Hindlimb muscle (tissue), 1 donor: ENCODE data around the gene PARD3. TPM values are rescaled to one million over a fixed set of nuclear protein-coding genes. Genes with fewer than 3 reads are reported as not detected.

Experiments used
- DNase-seq: peaks from one replicate; pipeline ENCODE4 v3.0.0-alpha.2; 2013
- polyA plus RNA-seq: library from polyadenylated mRNA; unstranded; fragments of 120-200 nt; gene quantifications from one replicate; pipeline ENCODE4 v1.2.1, GENCODE V29; 2013; ENCODE audit not compliant: insufficient read length

Gene PARD3
- polyA plus RNA-seq, 1 donor = 40.7 TPM

DNA sequence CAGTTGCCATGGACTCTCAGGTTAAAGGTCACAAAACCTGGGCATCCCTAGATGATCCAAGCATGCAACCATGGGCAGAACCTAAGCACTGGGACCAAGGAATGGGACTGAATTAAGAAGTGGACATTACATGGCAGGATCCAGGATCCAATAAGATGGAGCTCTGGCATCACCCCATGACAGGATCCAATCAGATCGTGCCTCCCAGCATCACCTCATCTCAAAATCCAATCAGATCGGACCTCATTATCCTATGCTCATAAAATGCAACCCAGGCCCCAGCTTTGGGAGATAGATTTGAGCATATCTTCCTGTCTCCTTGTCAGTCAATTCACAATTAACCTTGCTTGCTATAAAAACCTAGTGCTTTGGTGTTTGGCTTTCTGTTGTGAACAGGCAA lies 616.1 kb downstream of the PARD3 start:
- no peak for DNase-seq

DNA sequence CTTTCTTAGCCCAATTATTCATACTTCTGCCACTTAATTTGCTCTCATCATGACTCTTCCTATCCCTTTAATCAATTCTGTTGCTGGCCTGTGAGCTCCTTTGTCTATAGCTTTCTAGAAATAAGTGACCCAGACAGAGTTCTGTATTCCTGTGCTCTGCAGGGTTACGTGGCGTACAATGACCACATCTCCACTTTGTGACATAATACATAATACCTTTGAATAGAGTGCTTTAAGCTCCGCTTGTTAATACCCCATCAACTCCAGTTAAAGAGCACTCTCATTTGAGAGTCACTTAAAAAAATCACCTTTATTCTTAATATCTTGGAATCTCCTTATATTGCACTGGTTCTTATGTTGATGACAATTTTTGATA lies 619.0 kb downstream of the PARD3 start:
- no peak for DNase-seq

DNA sequence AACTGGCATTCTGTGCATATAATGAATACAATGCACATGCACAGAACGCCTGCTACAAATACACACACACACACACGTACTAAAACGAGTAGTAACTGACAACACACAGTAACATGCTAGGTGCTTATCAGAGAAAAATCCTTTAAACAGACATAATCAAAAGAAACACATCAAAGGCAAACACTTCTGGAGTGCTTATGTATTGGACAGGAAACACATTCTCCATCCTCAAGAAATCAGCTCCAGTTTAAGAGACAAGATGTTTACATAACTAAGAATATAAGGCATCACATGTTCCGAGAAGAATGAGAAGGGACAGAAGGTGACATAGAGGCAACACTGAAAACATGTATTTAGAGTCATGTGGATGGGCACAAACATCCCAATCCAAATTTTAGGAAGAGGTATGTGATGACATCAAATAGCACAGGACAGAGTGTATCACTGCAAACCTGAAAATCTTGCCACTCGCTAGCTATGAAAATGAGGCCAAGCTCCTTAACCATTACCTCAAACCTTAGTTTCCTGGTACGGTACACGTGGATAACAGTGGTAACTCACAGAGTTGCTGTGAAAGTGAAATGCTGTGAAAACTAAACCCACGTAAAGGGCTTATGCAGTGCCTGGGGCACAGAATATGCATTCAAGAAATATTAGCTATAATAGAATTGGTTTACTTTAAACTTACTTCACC lies 619.6 kb downstream of the PARD3 start:
- DNase-seq = no peak

DNA sequence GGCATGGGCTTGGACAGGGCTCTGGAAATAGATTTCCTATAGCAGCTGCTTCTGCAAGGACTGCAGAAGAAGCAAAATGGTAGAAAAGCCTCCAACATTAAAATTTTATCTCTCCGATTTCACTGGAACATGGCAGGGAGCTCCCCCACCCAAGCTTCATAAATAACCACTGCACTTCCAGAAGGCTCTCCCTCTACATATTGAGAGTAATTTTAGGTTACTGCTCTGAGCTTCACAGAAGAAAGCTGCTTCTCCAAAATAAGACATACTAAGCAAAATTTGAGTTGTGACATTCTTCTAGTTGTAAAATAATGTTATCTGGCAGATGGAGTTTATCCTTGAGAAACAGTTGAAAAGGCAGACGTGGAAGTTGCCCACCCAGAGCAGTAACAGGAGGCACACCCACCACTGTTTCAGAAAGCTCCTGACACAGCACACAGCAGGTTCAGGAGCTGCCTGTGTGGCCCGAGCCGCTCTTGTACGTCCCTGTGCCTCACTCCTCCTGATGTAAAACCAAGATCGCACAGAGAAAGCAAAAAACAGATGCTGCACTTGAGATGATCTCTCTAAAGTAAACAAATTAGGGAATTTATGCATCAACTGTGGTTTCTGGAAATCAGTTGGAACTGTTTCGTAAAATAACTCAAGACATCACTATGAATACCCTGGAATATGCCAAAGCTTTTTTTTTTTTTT lies 621.0 kb downstream of the PARD3 start:
- peak; percentile 30 for DNase-seq

DNA sequence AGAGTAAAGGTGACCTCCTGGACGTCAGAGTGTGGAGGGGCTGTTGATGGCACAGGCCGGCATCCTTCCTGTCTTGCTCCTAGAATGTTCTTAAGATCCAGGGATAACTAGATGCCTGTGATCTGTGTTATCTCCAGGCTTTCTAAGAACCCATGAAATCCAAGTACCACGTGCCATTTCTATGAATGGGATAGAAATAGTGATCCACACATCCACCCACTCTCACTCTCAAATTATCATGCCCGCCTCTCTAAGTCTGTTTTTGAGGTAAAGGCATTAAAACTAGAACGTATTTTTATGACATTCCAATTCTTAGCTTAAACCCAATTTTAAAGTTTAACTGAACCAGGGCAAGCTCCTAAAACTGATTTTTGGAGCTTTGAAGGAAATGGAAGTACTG lies 622.5 kb downstream of the PARD3 start:
- no peak for DNase-seq

DNA sequence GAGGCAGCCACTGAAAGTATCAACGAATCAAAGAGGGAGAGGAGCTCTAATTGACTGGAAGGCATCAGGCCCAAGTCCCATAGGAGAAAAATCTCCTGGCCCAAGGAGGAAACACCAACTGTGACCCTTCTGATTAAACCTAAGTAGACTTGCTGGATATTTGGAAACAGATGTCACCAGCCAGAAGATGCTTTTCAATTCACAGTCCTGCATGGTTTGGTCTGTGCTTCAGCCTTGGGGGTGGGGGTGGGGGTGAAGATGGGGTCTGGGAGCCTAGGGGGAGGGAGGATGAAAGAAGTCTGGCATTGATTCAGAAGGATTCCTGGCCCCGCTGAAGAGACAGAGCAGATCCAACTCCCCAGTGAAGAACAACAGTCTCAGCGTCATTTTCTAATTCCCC lies 623.7 kb downstream of the PARD3 start:
- DNase-seq = no peak

DNA sequence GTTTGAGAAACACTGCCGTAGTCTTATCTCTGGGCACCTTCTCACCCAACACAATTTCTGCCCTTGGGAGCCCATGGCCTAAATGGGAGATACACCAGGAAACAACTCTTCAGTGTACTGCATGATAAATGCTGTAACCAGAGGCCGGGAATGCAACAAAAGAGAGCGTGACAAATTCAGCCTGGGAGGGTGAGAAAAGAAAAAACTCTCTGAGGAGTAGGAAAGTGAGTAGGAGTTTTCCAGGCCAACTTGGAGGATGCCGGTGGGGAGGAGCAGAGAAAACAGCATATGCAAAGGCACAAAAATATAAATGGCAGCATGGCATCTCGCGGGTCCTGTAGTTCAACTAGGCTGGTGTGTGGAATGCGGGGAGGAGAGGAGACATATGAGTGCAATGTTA lies 624.5 kb downstream of the PARD3 start:
- DNase-seq = no peak

DNA sequence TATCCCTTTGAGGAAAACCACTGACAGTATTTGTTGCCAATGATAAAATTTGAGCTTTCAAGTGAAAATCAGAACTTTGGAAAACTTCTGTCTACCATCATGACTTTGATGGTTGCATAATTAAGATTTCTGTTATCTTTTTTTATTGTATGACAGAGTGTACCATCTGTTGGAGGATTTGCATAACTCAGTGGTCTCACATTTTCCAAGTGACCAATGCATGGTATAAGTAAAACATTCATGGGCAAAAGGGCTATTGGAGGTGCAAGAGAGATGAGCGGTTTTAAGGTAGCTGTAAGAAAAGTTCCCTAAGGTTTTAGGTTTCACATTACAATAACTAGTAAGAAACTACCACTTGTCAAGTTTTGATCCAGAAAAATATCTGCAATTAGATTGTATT lies 625.3 kb downstream of the PARD3 start:
- DNase-seq = no peak

DNA sequence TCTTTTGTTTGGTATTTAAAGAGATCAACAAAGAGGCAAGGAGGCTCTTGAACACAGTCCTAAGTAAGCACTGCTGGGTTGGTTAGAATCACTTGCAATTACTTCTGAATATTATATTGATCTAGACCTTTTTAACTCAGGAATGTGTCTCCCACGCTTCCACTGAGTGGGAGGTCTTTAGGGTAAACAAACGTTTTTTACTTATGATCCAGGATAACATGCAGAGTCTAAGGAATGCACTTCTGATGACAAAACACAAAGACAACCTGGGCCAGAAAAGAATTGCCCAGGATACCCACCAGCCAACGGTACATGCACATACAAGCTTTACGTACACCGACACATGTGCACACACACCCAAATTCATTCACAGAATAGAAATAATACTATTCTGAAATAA lies 626.9 kb downstream of the PARD3 start:
- DNase-seq = no peak

DNA sequence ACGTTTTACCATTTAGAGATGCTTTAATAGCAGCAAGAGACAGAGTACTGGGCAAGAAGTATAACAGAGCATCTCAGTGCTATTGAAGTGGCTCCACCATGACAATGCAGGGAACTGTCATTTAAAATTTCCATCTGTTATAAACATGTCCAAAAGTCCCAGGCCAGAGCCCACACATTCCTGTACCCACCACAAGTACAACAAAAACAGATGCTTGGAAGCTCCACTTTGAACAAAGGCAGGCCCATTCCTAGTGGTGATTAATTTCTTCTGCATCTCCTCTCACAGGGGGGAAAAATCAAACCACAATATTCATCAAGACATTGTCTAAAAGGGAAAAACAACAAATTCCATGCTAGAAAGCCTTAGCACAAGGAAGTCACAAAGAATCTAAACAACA lies 627.9 kb downstream of the PARD3 start:
- DNase-seq = no peak

DNA sequence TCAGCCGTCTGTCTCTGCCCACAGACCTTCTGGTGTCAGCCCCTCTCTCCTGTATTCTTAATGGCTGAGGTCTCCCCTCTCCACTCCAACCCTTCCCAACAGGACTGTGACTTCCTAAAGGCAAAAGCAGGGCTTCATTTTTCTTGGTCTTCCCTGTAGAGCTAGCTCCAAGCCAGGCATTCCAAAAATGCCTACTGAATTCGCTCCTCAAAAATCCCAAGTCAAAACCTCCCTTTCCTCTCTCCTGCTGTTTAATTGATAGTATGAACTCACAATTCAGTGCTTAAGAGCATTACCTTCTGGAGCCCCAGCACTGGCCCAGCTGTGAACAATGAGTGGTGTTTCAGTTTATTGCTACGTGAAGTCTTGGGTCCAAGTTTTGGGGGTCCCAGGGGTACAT lies 628.4 kb downstream of the PARD3 start:
- DNase-seq = no peak

DNA sequence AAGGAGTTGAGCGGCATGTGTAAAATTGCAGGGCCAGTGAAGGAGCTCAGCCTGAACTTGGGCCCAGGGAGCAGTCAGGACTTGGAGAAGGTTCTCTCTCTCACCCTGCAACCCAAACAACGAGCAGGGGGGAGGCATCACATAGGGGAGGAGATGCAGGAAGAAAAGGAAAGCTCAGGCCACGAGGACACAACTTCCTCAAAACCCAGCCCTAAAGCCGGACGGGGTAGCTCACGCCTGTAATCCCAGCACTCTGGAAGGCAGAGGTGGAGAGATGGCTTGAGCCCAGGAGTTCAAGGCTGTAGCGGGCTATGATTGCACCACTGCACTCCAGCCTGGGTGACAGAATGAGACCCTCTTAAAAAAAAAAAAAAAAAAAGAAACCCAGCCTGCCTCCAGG lies 629.1 kb downstream of the PARD3 start:
- DNase-seq = no peak

DNA sequence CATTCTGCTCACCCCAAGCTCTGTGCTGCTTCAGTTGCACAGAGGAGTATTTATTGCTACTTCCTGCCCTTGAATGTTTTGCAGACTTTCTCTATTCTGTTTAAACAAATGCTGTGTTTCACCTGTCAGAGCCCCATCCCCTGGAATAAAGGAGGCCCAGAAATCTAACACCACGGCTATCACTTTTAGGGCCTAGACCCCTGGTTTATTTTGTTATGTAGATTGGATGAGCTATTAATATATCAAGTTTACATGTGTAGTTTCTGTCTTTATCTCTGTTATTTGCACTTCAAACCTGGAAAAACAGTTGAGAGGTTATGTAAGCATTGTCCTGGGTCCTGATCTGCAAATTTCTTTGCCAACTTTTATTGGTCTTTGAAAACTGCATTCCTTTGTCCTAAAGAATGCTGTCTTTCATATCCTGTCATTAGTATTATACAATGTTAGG lies 630.1 kb downstream of the PARD3 start:
- DNase-seq = no peak

DNA sequence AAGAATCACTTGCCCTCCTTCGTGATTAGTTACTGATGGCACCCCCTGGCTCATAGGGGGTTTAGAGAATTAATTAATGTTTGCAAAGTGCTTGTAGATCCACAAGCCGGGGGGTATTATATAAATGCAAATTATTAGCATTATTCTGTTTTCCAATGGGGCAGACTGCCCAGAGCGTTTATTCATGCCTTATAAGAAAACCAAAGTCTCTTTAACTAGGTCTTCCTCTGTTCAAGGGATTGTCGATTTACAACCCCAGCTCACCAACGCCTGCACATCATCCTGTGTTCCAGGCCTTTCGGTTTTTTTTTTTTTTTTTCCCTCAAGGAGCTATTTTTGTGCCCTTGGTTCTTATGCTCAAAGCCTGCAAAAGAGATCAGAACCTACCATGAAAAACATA lies 630.7 kb downstream of the PARD3 start:
- DNase-seq = no peak

DNA sequence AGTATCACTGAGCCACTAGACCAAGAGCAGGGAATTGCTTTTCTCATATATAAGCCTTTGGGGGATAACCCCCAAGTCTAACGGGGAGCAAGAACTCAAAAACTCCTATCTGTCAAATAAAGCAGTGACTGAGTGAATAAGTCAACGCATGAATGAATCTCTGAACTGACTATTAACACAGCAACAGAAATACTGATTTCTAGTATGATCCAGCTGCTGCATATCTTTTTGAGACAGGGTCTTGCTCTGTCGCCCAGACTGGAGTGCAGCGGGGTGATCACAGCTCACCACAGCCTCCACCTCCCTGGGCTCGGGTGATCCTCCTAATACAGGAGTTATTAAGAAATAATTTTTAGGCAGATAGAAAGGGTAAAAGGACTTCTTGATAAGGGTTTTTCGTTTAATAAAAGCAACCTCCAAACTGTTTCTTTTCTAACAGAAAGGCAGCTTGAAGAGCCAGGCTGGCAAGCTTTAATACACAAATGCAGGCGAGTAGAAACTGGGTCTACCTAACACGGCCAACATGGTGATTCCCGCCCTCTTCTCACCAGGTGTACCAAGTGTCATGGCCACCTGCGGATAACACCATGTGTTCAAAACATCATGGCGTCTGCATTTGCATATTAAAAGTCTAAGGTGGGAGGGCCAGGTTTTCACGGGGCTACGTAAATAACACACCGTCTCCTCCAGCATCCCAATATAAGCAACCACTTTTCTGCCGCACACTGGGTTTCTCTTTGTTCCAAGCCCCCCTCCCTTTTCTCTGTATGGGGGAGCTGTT lies 631.9 kb downstream of the PARD3 start:
- no peak for DNase-seq

DNA sequence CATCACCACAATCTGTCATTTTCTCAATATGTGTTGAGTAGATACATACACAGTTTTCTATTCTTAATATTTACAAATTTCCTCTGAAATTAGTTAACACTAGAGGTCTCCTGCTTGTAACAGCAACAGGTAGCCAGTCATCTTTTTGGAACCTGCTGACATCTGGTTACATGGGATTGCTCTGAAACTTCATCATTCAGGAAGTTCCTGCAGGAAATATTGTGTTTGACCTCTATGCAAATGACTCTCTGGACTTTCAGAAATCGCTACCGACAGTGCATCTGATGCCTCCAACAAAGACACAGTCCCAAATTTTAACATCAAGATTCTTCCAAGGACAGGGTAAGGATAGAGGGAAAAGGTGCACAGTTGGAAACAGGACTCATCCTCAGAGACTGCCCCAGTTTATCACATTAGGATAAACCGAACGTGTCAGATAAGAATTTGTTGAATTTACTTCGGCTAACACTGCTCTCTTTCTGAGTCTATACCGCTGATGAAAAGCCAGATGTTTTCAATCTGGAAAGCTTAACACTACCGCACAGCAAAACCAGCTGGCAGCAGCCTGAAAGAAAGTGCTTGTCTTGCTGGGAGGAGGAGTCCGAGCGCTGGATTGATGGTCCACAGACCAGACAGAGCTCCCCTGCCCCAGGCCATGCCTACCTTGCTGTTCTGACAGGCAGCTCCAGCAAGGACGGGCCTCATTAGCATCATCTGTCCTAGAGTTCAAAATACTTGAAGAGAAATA lies 633.4 kb downstream of the PARD3 start:
- DNase-seq = peak; percentile 62

DNA sequence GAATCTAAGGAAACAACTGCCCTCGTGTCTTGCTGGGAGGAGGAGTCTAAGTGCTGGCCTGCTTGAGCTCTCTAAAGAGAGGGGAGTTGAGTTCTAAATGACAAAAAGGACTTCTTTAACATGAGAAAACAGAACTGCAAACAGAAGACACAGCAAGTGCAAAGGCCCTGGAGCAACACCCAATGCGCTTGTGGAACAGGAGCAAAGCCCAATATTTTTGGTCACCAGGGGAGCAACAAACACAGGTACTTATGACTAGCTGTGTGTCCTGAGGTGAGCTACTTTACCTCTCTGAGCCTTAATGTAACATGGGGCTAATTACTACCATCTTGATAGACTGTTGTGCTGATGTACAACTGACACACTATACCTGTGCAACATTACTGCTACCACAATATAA lies 634.3 kb downstream of the PARD3 start:
- DNase-seq = no peak

DNA sequence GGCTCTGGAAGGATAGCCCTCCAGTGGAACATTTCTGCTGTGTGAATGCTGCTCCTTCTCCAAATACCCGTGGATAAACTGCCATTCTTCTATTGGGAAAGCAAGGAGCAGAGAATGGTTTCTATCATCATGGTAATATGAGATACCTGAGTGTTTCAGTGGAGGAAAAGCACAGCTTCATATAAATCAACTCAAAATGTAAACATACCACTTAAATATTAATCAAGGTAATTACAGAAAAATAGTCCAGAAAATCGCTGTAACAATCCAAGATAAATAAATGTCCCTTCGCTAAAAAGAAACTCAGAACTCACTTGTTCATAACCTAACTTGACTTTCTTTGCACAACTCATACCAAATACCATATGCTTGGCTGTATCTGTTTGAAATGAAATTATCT lies 635.8 kb downstream of the PARD3 start:
- no peak for DNase-seq

DNA sequence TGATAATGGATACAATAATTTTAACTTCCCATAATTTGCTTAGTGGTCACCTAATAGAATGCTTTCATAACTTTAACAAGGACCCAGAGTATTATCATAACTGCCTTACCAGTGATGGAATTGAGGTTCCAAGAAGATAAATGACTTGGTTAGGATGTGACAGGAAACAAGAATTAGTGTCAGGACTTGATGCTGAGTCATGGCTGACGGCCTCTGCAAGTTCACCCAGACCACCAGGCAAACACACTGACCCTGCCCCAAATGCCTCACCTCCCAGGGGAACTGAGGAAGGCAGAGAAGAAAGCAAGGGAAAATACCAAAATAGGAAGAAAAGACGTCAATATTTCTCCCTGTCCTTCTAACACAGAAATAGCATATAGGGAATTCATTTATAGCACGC lies 636.3 kb downstream of the PARD3 start:
- DNase-seq = no peak

DNA sequence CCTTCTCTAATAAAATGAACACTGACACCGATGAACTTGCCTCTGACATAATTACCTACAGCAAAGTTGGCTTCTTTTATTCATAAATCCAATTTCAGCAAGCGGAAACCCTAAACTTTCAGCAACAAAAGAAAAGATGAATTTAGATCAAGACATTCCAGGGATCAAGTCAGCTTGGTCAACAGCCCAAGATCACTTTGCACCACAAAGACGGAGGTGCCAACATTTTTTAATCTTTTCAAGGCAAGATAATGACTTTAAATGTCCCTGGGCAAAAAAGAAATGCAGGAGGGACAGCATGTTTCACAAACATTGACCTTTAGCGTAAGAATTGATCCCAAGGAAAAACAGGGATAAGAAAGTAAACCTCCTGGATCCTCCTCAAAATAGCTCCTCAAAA lies 636.9 kb downstream of the PARD3 start:
- DNase-seq = no peak

DNA sequence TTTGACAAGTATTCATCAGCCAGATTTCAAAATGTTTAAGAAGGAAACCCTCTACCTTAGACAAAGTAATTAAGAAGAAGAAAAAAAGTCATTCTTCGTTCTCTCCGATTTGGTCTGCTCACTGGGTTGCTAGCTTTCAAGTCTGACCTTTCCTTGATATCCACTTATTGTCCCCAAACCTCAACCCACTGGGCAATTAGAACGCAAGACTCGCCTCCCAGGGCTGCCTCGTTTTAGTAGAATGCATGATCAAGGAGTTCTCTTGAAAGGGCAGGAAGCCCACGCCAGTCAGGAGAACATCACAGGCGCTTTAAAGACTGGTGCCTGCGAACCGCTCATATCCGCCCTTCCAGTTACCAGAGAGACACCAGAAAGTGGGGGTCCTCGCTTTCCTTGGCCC lies 637.7 kb downstream of the PARD3 start:
- no peak for DNase-seq

DNA sequence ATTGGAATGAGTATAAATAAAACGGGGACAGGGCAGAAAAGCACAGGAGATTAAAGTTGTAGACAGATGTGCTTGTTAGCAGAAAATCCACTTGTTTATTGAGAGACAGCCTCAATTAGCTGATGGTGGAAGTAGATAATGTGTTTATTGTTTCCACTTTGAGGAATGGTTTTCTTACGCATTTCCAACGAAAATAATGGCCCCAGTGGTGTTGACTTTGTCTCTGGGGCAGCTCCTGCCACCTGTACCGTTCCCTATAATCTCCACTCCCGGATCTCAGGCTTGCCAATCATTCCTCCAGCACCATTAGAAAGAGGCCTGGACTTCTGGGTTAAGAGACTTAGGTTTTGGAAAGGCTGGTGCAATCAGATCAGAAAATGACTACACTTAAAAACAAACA lies 638.7 kb downstream of the PARD3 start:
- DNase-seq = no peak

DNA sequence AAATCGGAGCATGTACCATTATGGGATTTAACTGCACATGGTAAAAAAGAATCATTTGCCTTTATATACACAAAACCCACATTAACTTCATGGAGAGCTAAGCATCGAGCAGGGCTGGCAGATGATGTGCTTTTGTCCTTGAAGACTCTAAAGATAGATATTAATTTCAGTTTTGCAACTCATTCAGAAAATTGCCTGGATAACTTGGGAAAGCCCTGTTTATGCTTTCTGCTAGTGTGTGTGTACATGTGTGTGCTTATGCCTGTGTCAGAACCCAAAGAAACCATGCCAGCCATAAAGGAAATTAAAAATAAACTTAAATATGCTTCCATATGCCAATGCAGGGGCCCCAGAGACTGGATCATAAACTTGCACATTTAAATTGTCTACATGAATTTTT lies 640.0 kb downstream of the PARD3 start:
- DNase-seq = no peak
